Neutrophil (primary cell): ENCODE measurements around the gene NYAP1.
"Not testable (repeated sequence)": the region's sequence is repeated elsewhere in the genome, so short reads cannot be mapped to it uniquely, and the experiment has no call there.

Experiments
- H3K27ac ChIP-seq: fragments of 200-600 bp; sonication (generic); 2 replicates; pipeline ENCODE4 v1.5.1; 2016; ENCODE audit warnings: mild to moderate bottlenecking, moderate library complexity
- H3K27me3 ChIP-seq: fragments of 200-600 bp; sonication (generic); 2 replicates; pipeline ENCODE4 v1.6.0; 2016; ENCODE audit warnings: mild to moderate bottlenecking
- H3K36me3 ChIP-seq: fragments of 200-600 bp; sonication (generic); 2 replicates; pipeline ENCODE4 v1.5.1; 2017
- H3K4me1 ChIP-seq, 2 experiments: fragments of 200-600 bp in 1 of 2; sonication (generic) in 1 of 2; 1 replicate in 1 of 2; 2 replicates in 1 of 2; pipeline versions ENCODE4 v1.5.1 to v1.6.1; 2013 to 2016; ENCODE audit warnings: low read depth in 1 of 2, low read length in 1 of 2, mild to moderate bottlenecking in 1 of 2, moderate library complexity in 1 of 2; ENCODE audit not compliant: control insufficient read depth in 1 of 2, insufficient read depth in 1 of 2
- H3K4me3 ChIP-seq, 2 experiments: fragments of 200-600 bp in 1 of 2; sonication (generic) in 1 of 2; 1 replicate in 1 of 2; 2 replicates in 1 of 2; pipeline ENCODE4 v1.5.1; 2013 to 2016; ENCODE audit warnings: low read depth in 1 of 2, low read length in 1 of 2, mild to moderate bottlenecking in 1 of 2, moderate library complexity in 1 of 2
- H3K9me3 ChIP-seq: fragments of 200-600 bp; sonication (generic); 2 replicates; pipeline ENCODE4 v1.5.1; 2016
- CTCF ChIP-seq: fragments of 200-600 bp; sonication (generic); IDR thresholded peaks from 2 replicates; pipeline ENCODE4 v1.5.1; 2016; ENCODE audit warnings: antibody characterized with exemption

The NYAP1 gene

GRCh38 chr7:100519580-100519979 lies 35.9 kb downstream of the NYAP1 start:
- Histone ChIP-seq H3K36me3 (no peaks in the 10 kb centered on the region), H3K4me1 (no peaks in the 10 kb centered on the region), H3K9me3 (no peaks in the 10 kb centered on the region), H3K27ac (no peak overlapping the region), H3K4me3 (no peak overlapping the region), H3K27me3 (no peaks in the 10 kb centered on the region)
- no peak for TF ChIP-seq CTCF

GRCh38 chr7:100520138-100520537 lies 36.4 kb downstream of the NYAP1 start:
- no peak for TF ChIP-seq CTCF
- H3K27ac ChIP-seq: no peak overlapping the region
- no peaks in the 10 kb centered on the region for H3K4me1 ChIP-seq
- H3K36me3 ChIP-seq: no peaks in the 10 kb centered on the region
- no peak overlapping the region for H3K4me3 ChIP-seq
- no peaks in the 10 kb centered on the region for H3K9me3 ChIP-seq
- no peaks in the 10 kb centered on the region for H3K27me3 ChIP-seq

- Histone ChIP-seq H3K9me3 (no peaks in the 10 kb centered on the region), H3K4me3 (no peak overlapping the region), H3K27ac (no peak overlapping the region), H3K27me3 (no peaks in the 10 kb centered on the region), H3K4me1 (no peaks in the 10 kb centered on the region), H3K36me3 (no peaks in the 10 kb centered on the region)
- TF ChIP-seq CTCF: no peak
Measured at GRCh38 chr7:100521076-100521475, 37.3 kb downstream of the NYAP1 start.

GRCh38 chr7:100521909-100522593 lies 38.3 kb downstream of the NYAP1 start:
- H3K27ac ChIP-seq, H3K4me3 ChIP-seq, H3K4me1 ChIP-seq, H3K9me3 ChIP-seq, H3K27me3 ChIP-seq, H3K36me3 ChIP-seq: not testable (repeated sequence)

GRCh38 chr7:100523192-100523591 lies 39.5 kb downstream of the NYAP1 start:
- H3K27me3 ChIP-seq, H3K27ac ChIP-seq, H3K9me3 ChIP-seq, H3K36me3 ChIP-seq, H3K4me1 ChIP-seq, H3K4me3 ChIP-seq: not testable (repeated sequence)

- not testable (repeated sequence) for H3K27ac ChIP-seq, H3K36me3 ChIP-seq, H3K9me3 ChIP-seq, H3K27me3 ChIP-seq, H3K4me1 ChIP-seq, H3K4me3 ChIP-seq
Measured at GRCh38 chr7:100528108-100528866, 44.6 kb downstream of the NYAP1 start.

- Histone ChIP-seq H3K4me1 (no peaks in the 10 kb centered on the region), H3K27ac (no peak overlapping the region), H3K4me3 (no peak overlapping the region), H3K36me3 (no peaks in the 10 kb centered on the region), H3K9me3 (no peaks in the 10 kb centered on the region), H3K27me3 (peaks cover 12% of the 10 kb centered on the region)
- TF ChIP-seq CTCF: no peak
Measured at GRCh38 chr7:100532165-100533022, 48.7 kb downstream of the NYAP1 start.

GRCh38 chr7:100535982-100536381 lies 52.3 kb downstream of the NYAP1 start:
- Histone ChIP-seq H3K27me3 (peaks cover 16% of the 10 kb centered on the region), H3K4me1 (peaks cover 13 to 20% of the 10 kb centered on the region in 2 experiments)
- H3K4me3 ChIP-seq, H3K36me3 ChIP-seq, H3K27ac ChIP-seq, H3K9me3 ChIP-seq: not testable (repeated sequence)

- peaks cover 13 to 20% of the 10 kb centered on the region in 2 experiments for H3K4me1 ChIP-seq
- not testable (repeated sequence) for H3K4me3 ChIP-seq, H3K27ac ChIP-seq, H3K9me3 ChIP-seq, H3K36me3 ChIP-seq
- peaks cover 16% of the 10 kb centered on the region for H3K27me3 ChIP-seq
Measured at GRCh38 chr7:100536695-100537094, 53.0 kb downstream of the NYAP1 start.
